ENCODE data around the gene PNPLA7. TPM values are rescaled to one million over a fixed set of nuclear protein-coding genes. Genes with fewer than 3 reads are reported as not detected.
A peak's percentile ranks its signal among the peaks of the same experiment; 100 is the strongest.

PNPLA7 gene
- total and polyA plus RNA-seq, 10 of the 15 experiments (the other 5 are each of a cell fraction or from before 2014, with no cell fraction given): 0.04 to 0.85 (median 0.19) TPM; not detected in 1

GRCh38 chr9:137416563-137417151 lies 133.5 kb downstream of the PNPLA7 start:
- H3K4me1 ChIP-seq (ENCODE audit: control insufficient read depth, insufficient read depth, low read length): peaks cover 14% of the 10 kb centered on the region
- H3K27me3 ChIP-seq (replicated peaks in 1 of 2; ENCODE audit: control insufficient read depth in 2 of 2, insufficient read depth in 2 of 2, low read length in 1 of 2): no peaks in the 10 kb centered on the region
- no peak for DNase-seq (ENCODE audit: low read depth, low spot score)
- no peak for FAIRE-seq
- peak overlapping the region; percentile 50; the same call in 1 of the 2 replicates for H3K9ac ChIP-seq (ENCODE audit: control insufficient read depth, insufficient read depth, low read length)
- in situ Hi-C loops (cut with MboI): no loop called here
- SMC1A ChIA-PET (ENCODE audit: uncharacterized antibody, unreplicated experiment): no interaction called here
- BruUV-seq (replicated peaks): no TSS peak
- 79% methylated on average over 38 of the region's 45 CpGs for WGBS (ENCODE audit: insufficient coverage, insufficient replicate concordance, low lambda C conversion rate, missing lambda C conversion rate)
- RAD21 ChIA-PET (ENCODE audit: unreplicated experiment): no interaction called here
- H4K20me1 ChIP-seq (ENCODE audit: control insufficient read depth, insufficient read depth): no peaks in the 10 kb centered on the region
- H3K27ac ChIP-seq (ENCODE audit: control insufficient read depth, insufficient read depth): no peak overlapping the region
- no peaks in the 10 kb centered on the region for H3K9me3 ChIP-seq (replicated peaks; ENCODE audit: control insufficient read depth, insufficient read depth, low read length)
- TF ChIP-seq USF1 (IDR thresholded peaks at IDR 0.05; ENCODE audit: borderline replicate concordance, extremely low read length, insufficient read depth, low read depth, low read length): no peak
- TF ChIP-seq, protein P1, sequence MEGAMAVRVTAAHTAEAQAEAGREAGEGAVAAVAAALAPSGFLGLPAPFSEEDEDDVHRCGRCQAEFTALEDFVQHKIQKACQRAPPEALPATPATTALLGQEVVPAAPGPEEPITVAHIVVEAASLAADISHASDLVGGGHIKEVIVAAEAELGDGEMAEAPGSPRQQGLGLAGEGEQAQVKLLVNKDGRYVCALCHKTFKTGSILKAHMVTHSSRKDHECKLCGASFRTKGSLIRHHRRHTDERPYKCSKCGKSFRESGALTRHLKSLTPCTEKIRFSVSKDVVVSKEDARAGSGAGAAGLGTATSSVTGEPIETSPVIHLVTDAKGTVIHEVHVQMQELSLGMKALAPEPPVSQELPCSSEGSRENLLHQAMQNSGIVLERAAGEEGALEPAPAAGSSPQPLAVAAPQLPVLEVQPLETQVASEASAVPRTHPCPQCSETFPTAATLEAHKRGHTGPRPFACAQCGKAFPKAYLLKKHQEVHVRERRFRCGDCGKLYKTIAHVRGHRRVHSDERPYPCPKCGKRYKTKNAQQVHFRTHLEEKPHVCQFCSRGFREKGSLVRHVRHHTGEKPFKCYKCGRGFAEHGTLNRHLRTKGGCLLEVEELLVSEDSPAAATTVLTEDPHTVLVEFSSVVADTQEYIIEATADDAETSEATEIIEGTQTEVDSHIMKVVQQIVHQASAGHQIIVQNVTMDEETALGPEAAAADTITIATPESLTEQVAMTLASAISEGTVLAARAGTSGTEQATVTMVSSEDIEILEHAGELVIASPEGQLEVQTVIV (IDR thresholded peaks at IDR 0.05; ENCODE audit: borderline replicate concordance, partially characterized antibody): no peak
- TF ChIP-seq STAT3 (IDR thresholded peaks at IDR 0.05; ENCODE audit: low read depth, low read length): no peak
- TF ChIP-seq TCF3 (IDR thresholded peaks at IDR 0.05; ENCODE audit: borderline replicate concordance, insufficient read depth, low read depth, low read length): no peak
- TF ChIP-seq, protein P2, sequence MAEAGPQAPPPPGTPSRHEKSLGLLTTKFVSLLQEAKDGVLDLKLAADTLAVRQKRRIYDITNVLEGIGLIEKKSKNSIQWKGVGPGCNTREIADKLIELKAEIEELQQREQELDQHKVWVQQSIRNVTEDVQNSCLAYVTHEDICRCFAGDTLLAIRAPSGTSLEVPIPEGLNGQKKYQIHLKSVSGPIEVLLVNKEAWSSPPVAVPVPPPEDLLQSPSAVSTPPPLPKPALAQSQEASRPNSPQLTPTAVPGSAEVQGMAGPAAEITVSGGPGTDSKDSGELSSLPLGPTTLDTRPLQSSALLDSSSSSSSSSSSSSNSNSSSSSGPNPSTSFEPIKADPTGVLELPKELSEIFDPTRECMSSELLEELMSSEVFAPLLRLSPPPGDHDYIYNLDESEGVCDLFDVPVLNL (IDR thresholded peaks at IDR 0.05; ENCODE audit: low read depth, low read length): no peak
- TF ChIP-seq HCFC1 (IDR thresholded peaks at IDR 0.05; ENCODE audit: low read length): no peak
- H3K4me3 ChIP-seq: peak overlapping the region; percentile 49; the same call in 1 of the 2 replicates
- H2AFZ ChIP-seq (ENCODE audit: control insufficient read depth, low read depth, low read length): no peak overlapping the region
- intact Hi-C loops (cut with micrococcal nuclease; ENCODE audit: unreplicated experiment): no loop called here
- H3K79me2 ChIP-seq (ENCODE audit: control insufficient read depth, insufficient read depth, low read length): peaks cover 13% of the 10 kb centered on the region
- CTCF ChIA-PET: no interaction called here
- H3K36me3 ChIP-seq (ENCODE audit: control insufficient read depth in 2 of 2, insufficient read depth in 2 of 2, low read length in 1 of 2): no peaks in the 10 kb centered on the region
- ATAC-seq: no peak; the same call in 2 of the 3 replicates
- POLR2A ChIA-PET: no interaction called here
- H3K4me2 ChIP-seq (ENCODE audit: control insufficient read depth, insufficient read depth): peak overlapping the region; percentile 36; the same call in 1 of the 2 replicates

Data from GM12878 (cell line).